Colonic mucosa (tissue), 4 donors: Measurements from ENCODE around the gene MARK1. TPM values are rescaled to one million over a fixed set of nuclear protein-coding genes. Genes with fewer than 3 reads are reported as not detected.

Source experiments
- DNase-seq: peaks from one replicate; pipeline ENCODE4 v3.0.0-alpha.2; 2020
- H3K27ac ChIP-seq: fragments of 200-600 bp; one replicate; pipeline ENCODE4 v1.8.0; 2021
- H3K27me3 ChIP-seq: fragments of 200-600 bp; one replicate; pipeline ENCODE4 v1.8.0; 2021
- H3K36me3 ChIP-seq: fragments of 200-600 bp; one replicate; pipeline ENCODE4 v1.8.0; 2021
- H3K4me1 ChIP-seq: fragments of 200-600 bp; one replicate; pipeline ENCODE4 v1.8.0; 2021; ENCODE audit warnings: mild to moderate bottlenecking
- H3K4me3 ChIP-seq: fragments of 200-600 bp; one replicate; pipeline ENCODE4 v1.8.0; 2021
- H3K9ac ChIP-seq, 2 donors: one replicate each; pipeline ENCODE4 v1.7.0; 2013; ENCODE audit warnings: control low read depth in 2 of 2, low read depth in 2 of 2, low read length in 2 of 2
- H3K9me3 ChIP-seq: fragments of 200-600 bp; one replicate; pipeline ENCODE4 v1.8.0; 2021
- intact Hi-C: fragments of 100-400 bp; cut with DNase I; formaldehyde crosslinking; loops from one replicate; pipeline ENCODE4 v1.14.1; 2022
- total RNA-seq, 2 donors: library from RNA; stranded (reverse); fragmentation: NEBNext Ultra II Directional in 1 of 2; extraction: Animal tissue kit (Norgen Biotek cat#: 25700) in 1 of 2; gene quantifications; one replicate each; pipeline ENCODE4 v1.2.1, GENCODE V29; 2021
- TF ChIP-seq, protein P1 (sequence below): fragments of 200-600 bp; IDR thresholded peaks from one replicate; pipeline ENCODE4 v1.8.0; 2022; ENCODE audit warnings: antibody characterized with exemption, mild to moderate bottlenecking
- donor health status: healthy.
- donor health status: DM: no; HTN: no; CAD: no.
- donor health status: DM: no; HTN: no; CAD: no.

MARK1 gene
- total RNA-seq, 2 donors from 2014 or later = 1.8 to 3.3 TPM

- TF ChIP-seq, protein P1, sequence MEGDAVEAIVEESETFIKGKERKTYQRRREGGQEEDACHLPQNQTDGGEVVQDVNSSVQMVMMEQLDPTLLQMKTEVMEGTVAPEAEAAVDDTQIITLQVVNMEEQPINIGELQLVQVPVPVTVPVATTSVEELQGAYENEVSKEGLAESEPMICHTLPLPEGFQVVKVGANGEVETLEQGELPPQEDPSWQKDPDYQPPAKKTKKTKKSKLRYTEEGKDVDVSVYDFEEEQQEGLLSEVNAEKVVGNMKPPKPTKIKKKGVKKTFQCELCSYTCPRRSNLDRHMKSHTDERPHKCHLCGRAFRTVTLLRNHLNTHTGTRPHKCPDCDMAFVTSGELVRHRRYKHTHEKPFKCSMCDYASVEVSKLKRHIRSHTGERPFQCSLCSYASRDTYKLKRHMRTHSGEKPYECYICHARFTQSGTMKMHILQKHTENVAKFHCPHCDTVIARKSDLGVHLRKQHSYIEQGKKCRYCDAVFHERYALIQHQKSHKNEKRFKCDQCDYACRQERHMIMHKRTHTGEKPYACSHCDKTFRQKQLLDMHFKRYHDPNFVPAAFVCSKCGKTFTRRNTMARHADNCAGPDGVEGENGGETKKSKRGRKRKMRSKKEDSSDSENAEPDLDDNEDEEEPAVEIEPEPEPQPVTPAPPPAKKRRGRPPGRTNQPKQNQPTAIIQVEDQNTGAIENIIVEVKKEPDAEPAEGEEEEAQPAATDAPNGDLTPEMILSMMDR = no peak
- Histone ChIP-seq H3K9ac (no peak overlapping the region), H3K9me3 (no peaks in the 10 kb centered on the region), H3K27ac (no peak overlapping the region), H3K27me3 (no peaks in the 10 kb centered on the region), H3K4me3 (no peak overlapping the region), H3K4me1 (no peaks in the 10 kb centered on the region), H3K36me3 (no peaks in the 10 kb centered on the region)
- intact Hi-C loops = no loop called here
- DNase-seq = no peak
Measured at GRCh38 chr1:220696226-220696862, 168.4 kb downstream of the MARK1 start.

DNA sequence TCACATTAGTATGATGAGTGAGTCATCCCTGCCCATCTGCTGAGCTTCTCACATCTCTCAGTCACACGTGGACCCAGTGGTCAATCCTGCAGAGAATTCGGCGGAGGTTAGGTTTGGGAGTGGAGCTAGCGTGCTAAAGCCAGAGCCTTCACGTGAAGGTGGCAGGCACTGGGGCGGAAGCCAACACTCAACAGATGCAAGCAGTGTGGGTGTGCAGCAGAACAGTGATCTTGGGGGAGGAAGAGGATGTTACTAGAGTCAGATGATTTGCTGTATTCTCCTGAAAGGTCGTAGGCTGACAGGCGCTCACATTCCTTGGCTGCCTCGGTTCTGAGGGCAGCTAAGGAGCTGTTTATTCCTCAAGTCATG, 168.9 kb downstream of the MARK1 start:
- Histone ChIP-seq H3K36me3 (no peaks in the 10 kb centered on the region), H3K9ac (no peak overlapping the region), H3K27ac (no peak overlapping the region), H3K4me1 (no peaks in the 10 kb centered on the region), H3K4me3 (no peak overlapping the region), H3K27me3 (no peaks in the 10 kb centered on the region), H3K9me3 (no peaks in the 10 kb centered on the region)
- TF ChIP-seq, protein P1 = no peak
- no peak for DNase-seq
- intact Hi-C loops = no loop called here

DNA sequence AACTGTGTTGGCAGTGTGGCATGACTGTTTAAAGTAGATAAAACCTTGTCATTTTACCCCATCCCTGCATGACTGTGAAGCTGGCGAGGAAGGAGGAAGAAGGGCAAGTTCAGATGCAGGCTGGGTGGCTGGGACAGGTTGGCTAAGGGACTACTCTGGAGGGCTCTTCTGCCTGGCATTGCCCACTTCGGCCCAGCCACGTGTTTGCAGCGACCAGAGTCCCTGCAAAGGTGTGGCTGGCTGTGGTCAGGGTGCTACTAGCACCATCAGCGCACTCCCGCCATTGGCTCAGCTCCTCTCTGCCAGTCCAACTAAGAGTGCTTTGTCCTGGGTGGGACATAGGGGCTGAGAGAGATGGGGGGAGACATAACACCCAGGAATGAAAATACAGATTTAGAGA, 169.4 kb downstream of the MARK1 start:
- Histone ChIP-seq H3K27me3 (no peaks in the 10 kb centered on the region), H3K4me3 (no peak overlapping the region), H3K27ac (no peak overlapping the region), H3K9me3 (no peaks in the 10 kb centered on the region), H3K9ac (no peak overlapping the region), H3K36me3 (no peaks in the 10 kb centered on the region), H3K4me1 (no peaks in the 10 kb centered on the region)
- no peak for DNase-seq
- intact Hi-C loops = no loop called here
- TF ChIP-seq, protein P1 = no peak

DNA sequence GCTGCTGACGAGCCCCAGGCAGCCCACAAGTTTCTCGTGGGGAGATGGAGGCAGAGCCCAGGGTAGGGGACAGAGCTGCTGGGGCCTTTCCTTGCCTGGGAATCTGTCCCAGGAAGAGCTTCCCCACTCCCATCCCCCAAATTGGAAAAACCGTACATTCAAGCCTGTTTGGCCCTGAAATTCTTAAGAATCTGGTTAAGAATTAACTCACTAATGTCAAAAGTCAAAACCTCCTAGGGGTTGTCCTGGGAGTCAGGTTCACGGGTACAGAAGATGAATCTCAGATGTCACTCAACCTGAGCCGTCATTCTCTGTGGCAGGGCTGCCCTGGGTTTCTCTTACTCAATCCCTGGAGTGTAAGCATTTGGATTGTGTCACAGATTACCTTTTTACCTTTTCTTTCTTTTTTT, 170.7 kb downstream of the MARK1 start:
- intact Hi-C loops = no loop called here
- no peak overlapping the region for H3K4me3 ChIP-seq
- DNase-seq = no peak
- no peaks in the 10 kb centered on the region for H3K9me3 ChIP-seq
- TF ChIP-seq, protein P1 = no peak
- H3K27ac ChIP-seq = no peak overlapping the region
- no peak overlapping the region for H3K9ac ChIP-seq
- H3K4me1 ChIP-seq = no peaks in the 10 kb centered on the region
- H3K27me3 ChIP-seq = no peaks in the 10 kb centered on the region
- no peaks in the 10 kb centered on the region for H3K36me3 ChIP-seq

DNA sequence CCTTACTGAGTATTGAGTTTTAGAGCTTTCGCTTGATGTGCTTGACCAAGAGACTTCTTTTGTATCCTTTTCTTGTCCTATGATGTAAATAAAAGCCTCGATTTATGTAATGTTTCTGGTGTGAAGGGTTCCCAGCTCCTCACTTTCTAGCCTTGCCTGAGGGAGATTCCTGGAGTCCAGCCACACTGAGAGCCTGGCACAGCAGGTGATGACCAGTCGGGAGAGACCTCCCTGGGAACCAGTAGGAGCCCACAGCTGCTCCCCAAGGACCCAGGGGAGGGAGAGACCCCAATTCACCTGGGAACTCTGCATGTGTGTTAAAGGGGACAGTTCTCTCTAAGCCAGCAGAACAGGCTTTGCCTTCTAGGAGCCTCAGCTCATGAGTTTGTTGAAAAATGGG, 171.1 kb downstream of the MARK1 start:
- DNase-seq = no peak
- intact Hi-C loops = no loop called here
- no peak overlapping the region for H3K27ac ChIP-seq

More for the DNA sequence above, 171.1 kb downstream of the MARK1 start:
- H3K27me3 ChIP-seq = no peaks in the 10 kb centered on the region
- no peaks in the 10 kb centered on the region for H3K9me3 ChIP-seq
- H3K4me1 ChIP-seq = no peaks in the 10 kb centered on the region
- H3K9ac ChIP-seq = no peak overlapping the region
- TF ChIP-seq, protein P1 = no peak
- H3K4me3 ChIP-seq = no peak overlapping the region
- no peaks in the 10 kb centered on the region for H3K36me3 ChIP-seq
